Astrocyte (in vitro differentiated cells and primary cell): ENCODE results near the gene SH3TC2.

Experiments
- EZH2 ChIP-seq: IDR thresholded peaks from 2 replicates; pipeline ENCODE4 v1.6.1; 2012; ENCODE audit warnings: mild to moderate bottlenecking, low read length, inconsistent platforms; ENCODE audit not compliant: insufficient read depth
- TF ChIP-seq, protein P1 (sequence below): IDR thresholded peaks from 2 replicates; pipeline ENCODE4 v1.5.1; 2011; ENCODE audit warnings: low read depth, mild to moderate bottlenecking, inconsistent platforms, low read length, moderate library complexity; ENCODE audit not compliant: insufficient read depth

DNA sequence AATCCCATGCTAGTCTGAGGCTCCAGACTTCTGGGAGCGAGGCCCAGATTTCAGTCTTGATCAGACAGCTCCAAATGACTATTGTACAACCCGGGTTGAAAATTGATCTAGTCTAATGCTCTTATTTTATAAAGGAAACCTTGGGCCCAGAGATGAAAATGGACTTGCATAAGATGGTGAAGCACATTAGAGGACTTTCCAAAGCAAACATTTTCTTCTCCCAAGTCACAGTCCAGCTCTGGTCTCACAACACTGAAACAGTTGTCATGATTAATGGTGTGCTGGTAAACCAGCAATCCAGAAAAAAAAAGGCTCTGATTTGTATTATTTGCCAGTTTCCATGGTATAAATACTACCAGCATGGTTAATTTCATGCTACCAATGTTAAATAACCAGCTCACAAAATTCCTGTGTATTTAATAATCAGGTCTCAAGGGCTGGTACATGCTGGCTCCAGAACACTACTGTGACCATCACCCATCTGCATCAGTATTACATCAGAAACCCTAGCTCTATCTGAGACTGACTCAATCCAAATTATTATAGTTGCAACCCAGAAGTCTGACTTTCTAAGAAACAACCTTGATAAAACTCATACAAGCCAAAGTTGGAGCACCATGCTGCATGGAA lies 45.9 kb upstream of the SH3TC2 start:
- TF ChIP-seq, protein P1, sequence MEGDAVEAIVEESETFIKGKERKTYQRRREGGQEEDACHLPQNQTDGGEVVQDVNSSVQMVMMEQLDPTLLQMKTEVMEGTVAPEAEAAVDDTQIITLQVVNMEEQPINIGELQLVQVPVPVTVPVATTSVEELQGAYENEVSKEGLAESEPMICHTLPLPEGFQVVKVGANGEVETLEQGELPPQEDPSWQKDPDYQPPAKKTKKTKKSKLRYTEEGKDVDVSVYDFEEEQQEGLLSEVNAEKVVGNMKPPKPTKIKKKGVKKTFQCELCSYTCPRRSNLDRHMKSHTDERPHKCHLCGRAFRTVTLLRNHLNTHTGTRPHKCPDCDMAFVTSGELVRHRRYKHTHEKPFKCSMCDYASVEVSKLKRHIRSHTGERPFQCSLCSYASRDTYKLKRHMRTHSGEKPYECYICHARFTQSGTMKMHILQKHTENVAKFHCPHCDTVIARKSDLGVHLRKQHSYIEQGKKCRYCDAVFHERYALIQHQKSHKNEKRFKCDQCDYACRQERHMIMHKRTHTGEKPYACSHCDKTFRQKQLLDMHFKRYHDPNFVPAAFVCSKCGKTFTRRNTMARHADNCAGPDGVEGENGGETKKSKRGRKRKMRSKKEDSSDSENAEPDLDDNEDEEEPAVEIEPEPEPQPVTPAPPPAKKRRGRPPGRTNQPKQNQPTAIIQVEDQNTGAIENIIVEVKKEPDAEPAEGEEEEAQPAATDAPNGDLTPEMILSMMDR, result no peak
- no peak for TF ChIP-seq EZH2
